GM12878 (cell line): ENCODE data around the gene NOL11.

Experiments used
- CTCF ChIP-seq, 3 experiments: IDR thresholded peaks in 2 of 3; conservative IDR thresholded peaks in 1 of 3; 2 replicates each; pipeline ENCODE4 v1.5.1; 2011; ENCODE audit warnings: low read depth in 3 of 3, low read length in 3 of 3, mild to moderate bottlenecking in 3 of 3, control low read depth in 2 of 3, moderate library complexity in 2 of 3, inconsistent platforms in 1 of 3, mixed read lengths in 1 of 3; ENCODE audit not compliant: control insufficient read depth in 2 of 3, insufficient read depth in 1 of 3; ENCODE audit errors: extremely low read depth in 1 of 3
- FOS ChIP-seq: IDR thresholded peaks from 3 replicates; pipeline ENCODE4 v1.6.1; 2011; ENCODE audit warnings: borderline replicate concordance; ENCODE audit not compliant: insufficient read length; ENCODE audit errors: extremely low read depth
- MYC ChIP-seq: IDR thresholded peaks from 2 replicates; pipeline ENCODE4 v1.6.1; 2011; ENCODE audit warnings: mild to moderate bottlenecking, low read length, moderate library complexity, inconsistent platforms; ENCODE audit not compliant: insufficient read depth, insufficient replicate concordance, insufficient read length, severe bottlenecking

DNA sequence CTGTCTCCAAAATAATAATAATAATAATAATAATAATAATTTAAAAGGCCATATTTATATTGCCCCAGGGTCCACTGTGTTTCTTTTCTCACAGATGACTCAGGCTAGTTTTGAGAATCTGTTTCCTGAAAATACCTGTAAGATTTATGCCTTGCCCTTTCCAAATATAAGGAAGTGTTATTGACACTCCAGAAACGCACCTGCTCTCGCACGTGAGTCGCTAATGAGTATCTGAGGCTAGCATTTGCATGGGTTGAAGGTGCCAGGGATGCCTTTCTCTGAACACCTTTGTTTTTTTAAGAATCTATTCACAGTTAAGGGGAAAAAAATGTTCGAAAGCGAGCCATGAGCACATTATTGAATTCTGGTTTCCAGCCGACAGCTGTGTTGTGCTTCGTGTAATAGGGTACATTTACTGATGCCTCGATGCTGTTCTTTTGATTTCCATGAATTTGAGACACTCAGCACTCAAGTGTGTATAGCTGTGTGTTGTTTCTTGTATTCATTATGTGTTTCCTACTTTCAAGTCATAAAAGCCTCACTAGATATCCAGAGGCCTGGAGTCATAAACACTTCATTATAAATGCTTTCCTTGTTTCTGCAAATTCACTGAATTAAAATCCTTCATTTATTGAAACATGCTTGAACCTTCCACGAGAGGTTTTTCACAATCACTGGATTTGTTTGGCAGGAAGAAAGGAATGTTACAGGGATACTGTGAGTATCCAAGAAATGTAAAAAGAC is 45.0 kb upstream of the NOL11 start:
- TF ChIP-seq CTCF (IDR thresholded peaks at IDR 0.05 in 2 of 3, conservative IDR thresholded peaks at IDR 0.05 in 1 of 3; ENCODE audit: control insufficient read depth in 2 of 3, extremely low read depth in 1 of 3, insufficient read depth in 1 of 3, low read depth in 3 of 3, low read length in 3 of 3) (no peak), FOS (no peak), MYC (no peak)
